Stimulated activated CD4-positive, alpha-beta T cell treated with anti-CD3 and anti-CD28 coated beads, Interleukin-2, amount 100 ng/mL, for 24 hours (primary cell): ENCODE data around the gene CS.
A peak's percentile ranks its signal among the peaks of the same experiment; 100 is the strongest.
"Not testable (repeated sequence)": the region's sequence is repeated elsewhere in the genome, so short reads cannot be mapped to it uniquely, and the experiment has no call there.

ENCODE experiments used
- DNase-seq, 2 donors: peaks; one replicate each; pipeline ENCODE4 v3.0.0-alpha.2; 2020

CS gene

DNA sequence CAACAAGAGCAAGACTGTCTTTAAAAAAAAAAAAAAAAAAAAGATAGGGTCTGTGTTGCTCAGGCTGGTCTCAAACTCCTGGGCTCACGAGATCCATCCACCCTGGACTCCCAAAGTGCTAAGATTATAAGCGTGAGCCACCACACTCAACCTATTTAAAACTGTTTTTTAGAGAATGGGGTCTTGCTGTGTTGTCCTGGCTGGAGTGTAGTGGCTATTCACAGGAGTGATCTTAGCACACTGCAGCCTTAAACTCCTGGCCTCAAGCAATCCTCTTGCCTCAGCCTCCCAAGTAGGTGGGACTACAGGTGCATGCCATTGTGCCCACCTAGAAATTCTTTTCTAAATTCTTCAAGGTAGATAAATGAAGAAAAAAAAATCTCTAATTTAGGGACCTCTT lies 25.8 kb downstream of the CS start:
- DNase-seq, result no peak

- not testable (repeated sequence) for DNase-seq
Measured at GRCh38 chr12:56272468-56272867, 27.7 kb downstream of the CS start.

- no peak for DNase-seq
Measured at GRCh38 chr12:56271031-56271430, 29.1 kb downstream of the CS start.

DNA sequence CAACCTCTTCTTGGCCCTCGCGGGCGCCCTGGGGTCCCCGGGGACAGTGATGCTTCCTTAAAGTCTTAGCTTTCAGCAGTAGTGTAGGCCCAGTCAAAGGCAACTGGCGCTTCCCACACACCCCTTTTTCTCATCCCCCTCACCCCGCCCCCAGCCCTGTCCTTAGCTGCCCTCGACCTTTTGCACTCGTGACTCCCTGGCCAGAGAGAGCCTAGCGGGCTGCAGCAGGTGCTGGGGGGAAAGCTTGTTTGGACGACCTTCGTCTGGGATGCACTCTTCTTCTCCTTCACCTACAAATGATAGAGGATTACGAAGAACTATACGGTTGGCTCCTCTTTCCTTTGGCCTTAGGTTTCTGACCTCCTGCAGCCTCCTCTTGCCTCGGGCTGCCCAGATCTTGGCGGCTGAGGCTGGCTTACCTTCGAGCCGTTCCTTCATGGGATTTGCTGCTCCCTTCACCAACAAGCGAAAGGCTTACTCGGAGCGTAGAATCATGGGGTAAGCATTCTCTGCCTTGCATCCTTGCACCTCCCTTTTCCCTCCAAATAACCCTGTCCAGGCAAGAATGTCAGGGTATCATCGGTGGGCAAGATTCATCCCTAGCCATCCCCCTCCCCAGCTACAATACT lies 32.6 kb downstream of the CS start:
- DNase-seq, result no peak

DNA sequence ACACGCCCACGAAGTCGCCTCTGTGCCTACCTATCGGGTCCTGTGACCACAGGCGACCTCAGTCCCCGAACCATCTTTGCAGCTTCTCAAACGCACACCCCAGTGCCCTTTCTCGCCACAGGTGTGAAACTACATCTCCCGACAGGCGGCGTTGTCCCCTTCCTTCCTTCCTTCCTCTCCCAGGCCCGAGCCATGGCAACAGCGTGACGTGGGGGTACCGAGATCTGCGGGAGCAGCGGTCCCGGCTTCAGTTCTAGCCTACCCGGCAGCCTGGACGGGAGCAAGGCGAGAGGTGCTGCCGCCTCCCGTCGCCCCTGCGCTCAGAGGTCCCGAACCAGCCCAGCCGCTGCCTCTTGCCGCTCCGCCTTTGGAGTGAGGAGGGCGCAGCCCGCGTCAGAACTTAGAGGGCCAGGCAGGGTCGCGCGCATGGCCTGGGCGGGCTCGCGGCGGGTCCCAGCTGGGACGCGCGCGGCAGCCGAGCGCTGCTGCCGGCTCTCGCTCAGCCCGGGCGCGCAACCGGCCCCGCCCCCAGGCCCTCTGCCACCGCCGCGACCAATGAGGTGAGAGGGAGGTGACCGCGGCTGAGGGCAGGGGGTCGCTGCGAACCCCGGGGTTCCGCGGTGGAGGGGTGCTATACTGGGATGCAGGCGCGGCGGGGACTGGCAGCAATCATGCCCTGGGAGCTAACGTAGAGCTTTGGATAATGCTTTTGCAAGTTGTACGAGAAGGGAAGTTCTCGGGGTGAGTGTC lies 33.3 kb downstream of the CS start, which contains the start of gene COQ10A:
Gene COQ10A (plus strand): TSS at position 250 of the 750 bp plus-strand sequence. CDS start 177 bp downstream, at position 427.
- DNase-seq, result peak; percentile 88 to 89

- DNase-seq, result not testable (repeated sequence)
Measured at GRCh38 chr12:56266068-56266692, 34.0 kb downstream of the CS start.

GRCh38 chr12:56262955-56263354 lies 37.2 kb downstream of the CS start:
- DNase-seq, result peak in 1 of 2 donors; percentile 29

- no peak for DNase-seq
Measured at GRCh38 chr12:56261503-56262232, 38.5 kb downstream of the CS start.

DNA sequence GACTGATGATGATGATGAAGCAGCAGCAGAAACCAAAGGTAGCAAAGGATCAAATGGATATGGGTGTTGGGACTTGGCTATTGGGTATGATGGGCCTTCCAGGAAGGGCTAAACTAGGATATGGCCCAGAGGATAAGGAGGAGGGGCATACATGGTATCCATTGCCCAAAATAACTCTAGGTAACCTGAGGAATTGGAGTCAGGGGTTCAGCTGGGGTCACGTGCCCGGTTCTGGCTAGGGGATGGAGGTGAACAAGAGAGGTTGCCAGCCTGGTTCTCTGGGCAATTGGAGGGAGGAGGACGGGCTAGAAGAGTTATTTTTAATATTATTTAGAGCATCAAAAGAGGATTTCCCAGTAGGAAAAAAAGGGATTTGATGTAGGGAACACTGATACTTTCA lies 39.2 kb downstream of the CS start:
- DNase-seq, result no peak

- DNase-seq, result no peak
Measured at GRCh38 chr12:56260380-56260779, 39.8 kb downstream of the CS start.

GRCh38 chr12:56258820-56259183 lies 41.3 kb downstream of the CS start:
- DNase-seq, result no peak

DNA sequence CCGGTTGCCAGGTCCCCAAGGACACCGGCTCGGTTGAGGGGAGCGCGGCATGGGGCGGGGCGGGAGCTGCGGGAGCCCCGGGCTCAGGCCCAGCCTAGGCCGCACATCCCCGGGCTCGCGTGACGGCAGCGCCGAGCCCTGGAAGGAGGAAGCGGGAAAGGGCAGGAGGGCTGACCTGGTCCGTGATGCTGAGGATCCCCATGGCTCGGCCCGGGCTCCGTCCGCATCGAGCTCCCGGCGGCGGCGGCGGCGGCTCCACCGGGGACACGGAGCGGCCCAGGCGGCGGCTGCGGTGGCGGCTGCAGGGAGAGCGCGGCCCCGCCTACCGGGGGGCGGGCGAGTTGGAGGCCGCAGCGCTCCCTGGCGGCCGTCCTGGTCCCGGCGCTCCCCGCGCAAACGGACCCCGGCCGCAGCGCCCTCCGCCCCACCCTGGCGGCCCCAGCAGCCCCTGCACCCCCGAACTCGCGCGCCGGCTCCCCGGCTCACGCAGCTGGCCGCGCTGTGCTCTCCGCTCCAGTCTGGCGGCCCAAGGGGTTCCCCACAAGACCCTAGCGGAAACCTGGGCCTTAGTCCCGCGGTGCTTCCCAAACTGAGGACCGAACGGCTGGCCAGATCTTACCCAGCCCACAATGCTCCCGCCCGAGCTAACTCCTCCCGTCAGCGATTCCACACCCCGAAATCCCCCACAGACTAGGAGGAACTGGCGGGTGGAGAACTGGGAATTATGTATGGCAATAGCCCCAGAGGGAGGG lies 41.9 kb downstream of the CS start, which contains the start of gene ANKRD52:
Gene ANKRD52 (minus strand): TSS at position 317 of the 752 bp plus-strand sequence. CDS start 115 bp downstream, at position 202.
- DNase-seq, result peak; percentile 83 to 86

DNA sequence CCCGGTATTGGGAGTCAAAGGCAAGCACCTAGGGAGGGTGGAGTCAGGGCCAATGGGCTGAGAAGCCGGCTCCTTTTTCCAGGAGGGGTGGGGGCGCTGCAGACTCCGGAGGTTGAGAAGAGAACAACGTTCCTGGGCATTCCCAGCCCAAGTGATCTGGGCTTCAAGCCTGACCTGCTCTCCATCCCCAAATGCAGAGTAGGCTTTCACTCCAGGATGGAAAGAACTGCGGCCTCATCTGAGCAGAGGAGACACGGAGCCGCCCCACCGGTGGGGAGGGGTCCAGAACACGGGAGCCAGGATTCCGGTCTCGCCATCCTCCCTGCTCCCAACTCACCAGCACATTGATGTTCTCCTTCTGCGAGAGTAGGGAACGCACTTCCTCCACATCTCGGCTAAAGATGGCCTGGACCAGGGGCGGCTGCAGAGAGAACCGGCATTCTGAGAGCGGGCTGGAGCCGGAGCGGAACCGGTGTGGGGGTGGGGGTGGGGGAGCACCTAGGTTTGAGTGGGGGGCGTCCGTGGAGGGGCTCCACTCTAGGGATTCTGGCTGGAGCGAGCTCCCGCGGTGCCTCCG lies 42.6 kb downstream of the CS start:
- DNase-seq, result peak in 1 of 2 donors; percentile 21

- DNase-seq, result no peak
Measured at GRCh38 chr12:56257071-56257470, 43.1 kb downstream of the CS start.

DNA sequence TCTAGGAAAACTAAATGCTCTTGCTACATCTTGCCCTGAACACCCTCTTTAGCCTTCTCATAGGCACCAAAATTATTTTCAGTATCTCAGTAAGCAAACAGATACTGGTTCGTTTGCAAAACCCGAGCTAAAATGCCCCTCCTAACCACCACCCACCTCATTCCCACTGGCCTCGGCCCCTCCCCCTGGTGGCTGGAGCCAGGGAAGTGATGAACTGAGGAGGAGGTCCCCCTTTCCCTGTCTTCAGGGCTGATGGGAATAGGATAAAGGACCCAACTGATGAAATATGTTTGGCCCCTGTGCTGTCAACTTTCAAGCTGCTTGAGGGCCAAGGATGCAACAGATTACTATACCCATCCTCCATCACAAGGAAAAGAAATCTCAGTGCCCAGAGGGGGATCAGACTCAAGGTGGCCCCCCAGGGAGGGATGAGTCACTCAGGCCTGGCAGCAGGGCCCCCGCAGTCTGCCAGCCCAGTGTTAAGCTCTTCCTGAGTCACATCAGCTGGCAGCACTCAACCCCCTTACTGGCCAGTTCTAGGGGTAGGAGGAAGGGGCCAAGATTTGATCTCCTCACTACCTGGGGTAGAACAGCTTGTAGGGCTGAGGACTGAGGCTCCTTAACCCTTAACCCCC lies 43.7 kb downstream of the CS start:
- no peak for DNase-seq

- no peak for DNase-seq
Measured at GRCh38 chr12:56255671-56256070, 44.5 kb downstream of the CS start.

DNA sequence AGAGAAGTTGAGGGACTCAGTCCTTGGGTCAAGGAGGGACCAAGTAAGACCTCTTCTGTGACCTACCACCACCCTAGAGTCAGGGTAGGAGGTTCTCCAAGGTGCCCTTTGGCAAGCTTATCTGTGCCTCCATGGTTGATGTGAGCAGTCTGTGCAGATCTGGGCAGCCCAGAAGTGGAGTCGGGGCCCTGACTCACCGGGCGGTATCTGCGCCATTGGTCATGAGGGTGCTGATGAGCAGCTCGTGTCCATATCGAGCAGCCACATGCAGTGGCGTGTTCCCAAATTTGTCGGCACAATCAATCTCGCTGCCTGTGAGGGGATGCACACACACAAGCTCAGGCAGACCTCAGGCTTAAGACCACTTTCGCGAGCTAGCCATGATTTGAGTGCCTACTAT lies 47.0 kb downstream of the CS start:
- DNase-seq, result no peak

- no peak for DNase-seq
Measured at GRCh38 chr12:56252649-56253048, 47.5 kb downstream of the CS start.

DNA sequence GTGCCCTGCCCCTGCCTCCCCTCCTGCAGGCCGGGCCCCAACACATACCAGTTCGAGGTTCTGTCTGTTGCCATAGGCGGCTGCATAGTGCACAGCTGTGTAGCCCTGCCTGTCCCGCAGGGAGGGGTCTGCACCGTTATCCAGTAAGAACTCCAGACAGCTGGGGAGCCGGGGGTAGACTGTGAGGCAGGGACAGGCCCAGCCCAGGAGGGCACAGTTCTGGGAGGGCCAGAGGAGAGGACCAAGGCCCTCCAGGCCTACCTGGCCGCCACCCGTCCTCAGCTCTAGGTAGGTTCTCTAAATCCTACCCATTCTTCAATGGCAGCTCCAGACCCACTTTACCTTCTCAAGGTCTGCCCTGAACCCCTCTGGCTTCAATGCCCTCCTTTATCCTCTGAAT lies 51.4 kb downstream of the CS start:
- no peak for DNase-seq

DNA sequence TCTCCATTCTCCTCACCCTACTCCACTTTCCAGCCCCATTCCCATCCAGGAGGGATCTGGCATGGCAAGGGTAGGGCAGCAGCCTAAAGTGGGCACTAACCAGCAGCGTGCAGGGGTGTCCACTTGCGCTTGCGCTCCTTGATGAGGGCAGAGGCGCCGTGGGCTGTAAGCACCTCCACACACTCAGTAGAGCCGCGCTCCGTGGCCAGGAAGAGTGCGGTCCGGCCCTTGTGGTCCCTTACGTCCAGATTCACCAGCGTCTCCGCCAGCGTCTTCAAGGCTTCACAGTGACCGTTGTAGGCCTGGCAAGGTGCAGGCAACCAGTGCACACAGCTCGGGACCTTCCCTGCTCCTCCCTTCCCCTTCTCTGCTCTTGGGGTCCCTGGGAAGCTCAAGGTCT lies 52.2 kb downstream of the CS start:
- no peak for DNase-seq

DNA sequence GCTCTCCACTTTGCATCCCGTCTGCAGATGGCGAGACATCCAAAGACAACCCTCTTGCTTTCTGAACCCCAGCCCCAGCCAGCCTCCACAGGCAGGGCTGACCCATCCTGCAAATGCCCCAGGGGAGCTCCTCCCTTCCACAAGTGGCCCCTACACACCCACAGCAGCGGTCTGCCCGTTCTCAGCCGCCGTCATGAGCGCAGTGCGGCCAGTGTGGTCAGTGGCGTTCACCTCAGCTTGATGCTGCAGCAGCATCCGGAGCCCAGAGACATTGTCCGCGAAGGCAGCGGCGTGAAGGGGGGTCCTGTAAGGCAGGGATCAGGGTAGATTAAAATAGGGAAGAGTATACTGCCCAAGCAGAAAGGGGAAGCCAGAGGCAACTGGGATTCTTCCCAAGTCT lies 55.6 kb downstream of the CS start:
- DNase-seq, result no peak

DNA sequence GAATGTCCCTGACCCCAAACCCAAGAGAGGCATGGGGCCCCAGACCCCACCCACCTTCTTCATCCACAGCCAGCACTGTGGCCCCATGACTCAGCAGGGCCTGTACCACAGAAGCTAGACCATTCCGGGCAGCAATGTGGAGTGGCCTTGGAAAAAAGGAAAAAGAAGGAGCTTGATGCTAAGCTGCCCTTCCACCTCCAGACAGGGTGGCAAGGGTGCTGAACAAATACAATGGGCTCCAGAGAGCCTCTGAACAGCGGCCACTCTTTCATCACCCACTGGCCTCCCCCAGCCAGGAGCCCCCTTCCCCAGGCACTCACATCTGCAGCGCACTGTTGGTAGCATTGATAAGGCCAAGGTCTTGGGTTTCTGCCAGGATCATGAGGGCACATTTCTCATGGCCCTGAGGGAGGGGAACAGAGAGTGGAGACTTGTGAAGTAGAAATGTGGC lies 56.4 kb downstream of the CS start:
- DNase-seq, result no peak
